ACC112 (cell line): ENCODE measurements around the gene BRICD5.

Experiments
- H2AFZ ChIP-seq: fragments of 200-600 bp; sonication (generic); one replicate; pipeline ENCODE4 v1.6.0; 2017; ENCODE audit warnings: antibody characterized with exemption, low read length; ENCODE audit not compliant: unreplicated experiment
- H3K27ac ChIP-seq: fragments of 200-600 bp; sonication (generic); 2 replicates; pipeline ENCODE4 v1.5.1; 2014; ENCODE audit warnings: low read depth, mild to moderate bottlenecking, antibody characterized with exemption, low read length, moderate library complexity
- H3K27me3 ChIP-seq: fragments of 200-600 bp; sonication (generic); 2 replicates; pipeline ENCODE4 v1.6.1; 2014; ENCODE audit warnings: mild to moderate bottlenecking, antibody characterized with exemption, low read length, moderate library complexity, mixed read lengths; ENCODE audit not compliant: insufficient read depth
- H3K36me3 ChIP-seq: fragments of 200-600 bp; sonication (generic); 2 replicates; pipeline ENCODE4 v1.6.1; 2016; ENCODE audit warnings: mild to moderate bottlenecking, antibody characterized with exemption, low read length, moderate library complexity, mixed read lengths; ENCODE audit not compliant: insufficient read depth
- H3K4me1 ChIP-seq: fragments of 200-600 bp; sonication (generic); one replicate; pipeline ENCODE4 v1.6.1; 2016; ENCODE audit warnings: low read length, mixed read lengths; ENCODE audit not compliant: insufficient read depth, unreplicated experiment, control insufficient read depth
- H3K4me3 ChIP-seq: fragments of 200-600 bp; sonication (generic); 2 replicates; pipeline ENCODE4 v1.5.1; 2014; ENCODE audit warnings: mild to moderate bottlenecking, low read depth, low read length
- H3K79me2 ChIP-seq: fragments of 200-600 bp; sonication (generic); one replicate; pipeline ENCODE4 v1.6.0; 2016; ENCODE audit warnings: low read length; ENCODE audit not compliant: control insufficient read depth, unreplicated experiment, insufficient read depth

The BRICD5 gene

GRCh38 chr16:2231016-2231931 lies 20.6 kb upstream of the BRICD5 start:
- no peaks in the 10 kb centered on the region for H3K27me3 ChIP-seq
- no peak overlapping the region for H3K27ac ChIP-seq
- H3K4me3 ChIP-seq = no peak overlapping the region
- peaks cover 21% of the 10 kb centered on the region for H3K79me2 ChIP-seq
- peaks cover 7% of the 10 kb centered on the region for H3K4me1 ChIP-seq
- no peak overlapping the region for H2AFZ ChIP-seq
- H3K36me3 ChIP-seq = peaks cover 9% of the 10 kb centered on the region; the same call in 1 of the 2 replicates

DNA sequence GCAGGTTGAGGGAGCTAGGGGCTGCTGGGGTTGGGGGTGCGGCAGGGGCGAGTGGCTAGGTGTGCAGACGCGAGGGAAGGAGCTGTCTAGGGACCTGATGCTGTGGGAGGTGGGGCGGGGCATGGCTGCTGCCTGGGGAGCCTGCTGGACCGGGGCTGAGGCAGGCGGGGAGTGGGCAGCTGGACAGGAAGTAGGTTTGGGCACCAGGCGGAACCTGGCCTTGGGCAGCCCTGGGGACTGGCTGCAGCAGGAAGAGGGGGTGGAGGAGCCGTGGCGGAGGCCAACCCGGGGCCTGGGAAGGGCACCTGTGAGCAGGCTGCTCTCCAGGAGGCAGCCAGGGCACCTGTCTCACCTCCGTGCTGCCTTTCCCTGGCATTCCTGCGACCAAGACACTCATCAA lies 19.7 kb upstream of the BRICD5 start:
- Histone ChIP-seq H3K36me3 (peaks cover 9% of the 10 kb centered on the region; the same call in 1 of the 2 replicates), H3K27ac (no peak overlapping the region), H3K4me3 (no peak overlapping the region), H3K27me3 (no peaks in the 10 kb centered on the region), H2AFZ (no peak overlapping the region), H3K4me1 (peaks cover 11% of the 10 kb centered on the region), H3K79me2 (peaks cover 30% of the 10 kb centered on the region)

DNA sequence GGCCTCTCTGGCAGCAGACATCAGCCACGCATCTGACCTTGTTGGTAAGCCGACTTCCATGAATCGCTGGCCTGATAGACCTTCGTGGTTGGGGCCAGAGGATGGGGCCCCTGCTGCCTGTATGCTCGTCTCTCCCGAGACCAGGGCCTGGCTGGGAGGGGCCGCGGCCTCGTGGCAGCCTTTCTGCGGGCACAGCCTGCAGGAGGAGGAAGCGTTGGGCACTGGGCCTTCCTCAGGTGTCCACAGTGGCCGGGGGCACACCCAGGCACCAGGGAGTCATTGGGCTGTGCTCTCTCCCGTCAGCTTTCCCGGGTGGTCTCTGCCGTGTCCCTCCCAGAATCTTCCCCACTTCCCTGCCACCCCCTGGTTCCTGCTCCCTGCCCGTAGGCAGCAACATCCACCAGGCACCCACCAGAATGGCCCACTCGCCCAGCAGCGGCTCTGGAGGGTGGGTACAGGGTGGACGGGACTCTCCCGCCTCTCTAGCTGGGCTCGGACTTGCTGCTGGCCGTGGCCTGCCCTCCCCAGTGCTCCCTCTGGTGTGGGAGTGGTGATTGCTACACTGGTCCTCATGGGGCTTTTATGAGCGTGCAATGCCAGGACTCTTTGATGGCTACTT lies 19.1 kb upstream of the BRICD5 start:
- Histone ChIP-seq H3K27me3 (no peaks in the 10 kb centered on the region), H3K27ac (no peak overlapping the region), H3K4me1 (peaks cover 11% of the 10 kb centered on the region), H2AFZ (no peak overlapping the region), H3K79me2 (peaks cover 37% of the 10 kb centered on the region), H3K36me3 (peaks cover 9% of the 10 kb centered on the region; the same call in 1 of the 2 replicates), H3K4me3 (no peak overlapping the region)

DNA sequence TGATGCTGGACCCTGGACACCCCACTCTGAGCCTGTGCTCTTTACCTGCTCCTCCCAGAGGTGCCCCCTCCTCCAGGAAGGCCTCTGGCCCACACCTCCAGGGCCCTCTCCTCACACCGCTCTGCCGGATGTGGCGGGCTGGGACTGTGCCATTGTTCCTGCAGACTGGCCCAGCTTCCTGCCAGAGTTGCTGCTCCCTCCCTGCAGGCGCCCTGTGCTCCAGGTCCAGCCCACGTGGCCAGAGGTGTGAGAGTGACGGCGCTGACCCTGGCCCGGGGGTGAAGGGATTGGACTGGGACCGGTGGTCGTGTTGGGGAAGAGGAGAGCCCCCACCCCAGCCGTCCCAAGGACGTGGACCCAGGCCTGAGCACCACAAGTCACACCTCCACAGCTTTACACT lies 18.4 kb upstream of the BRICD5 start:
- peaks cover 43% of the 10 kb centered on the region for H3K79me2 ChIP-seq
- H2AFZ ChIP-seq = no peak overlapping the region
- peaks cover 7% of the 10 kb centered on the region; the same call in 1 of the 2 replicates for H3K36me3 ChIP-seq

GRCh38 chr16:2228161-2228824 lies 17.6 kb upstream of the BRICD5 start:
- H3K36me3 ChIP-seq = peaks cover 2% of the 10 kb centered on the region; the same call in 1 of the 2 replicates
- H3K27me3 ChIP-seq = no peaks in the 10 kb centered on the region

More for the DNA sequence above, 18.4 kb upstream of the BRICD5 start:
- H3K4me1 ChIP-seq = peaks cover 11% of the 10 kb centered on the region
- no peak overlapping the region for H3K4me3 ChIP-seq
- no peak overlapping the region for H3K27ac ChIP-seq
- no peaks in the 10 kb centered on the region for H3K27me3 ChIP-seq

GRCh38 chr16:2226918-2227317 lies 16.3 kb upstream of the BRICD5 start:
- Histone ChIP-seq H2AFZ (no peak overlapping the region), H3K79me2 (peaks cover 46% of the 10 kb centered on the region), H3K4me1 (peaks cover 11% of the 10 kb centered on the region), H3K27me3 (no peaks in the 10 kb centered on the region), H3K36me3 (peaks cover 2% of the 10 kb centered on the region; the same call in 1 of the 2 replicates), H3K4me3 (no peak overlapping the region), H3K27ac (no peak overlapping the region)

More at GRCh38 chr16:2228161-2228824, 17.6 kb upstream of the BRICD5 start:
- no peak overlapping the region for H3K27ac ChIP-seq
- peaks cover 11% of the 10 kb centered on the region for H3K4me1 ChIP-seq
- H3K4me3 ChIP-seq = no peak overlapping the region
- peaks cover 46% of the 10 kb centered on the region for H3K79me2 ChIP-seq
- no peak overlapping the region for H2AFZ ChIP-seq

- Histone ChIP-seq H3K27me3 (no peaks in the 10 kb centered on the region), H2AFZ (no peak overlapping the region), H3K27ac (peak overlapping the region; percentile 42; the same call in 1 of the 2 replicates), H3K36me3 (peaks cover 2% of the 10 kb centered on the region; the same call in 1 of the 2 replicates), H3K4me3 (no peak overlapping the region; the same call in 1 of the 2 replicates), H3K79me2 (peaks cover 46% of the 10 kb centered on the region), H3K4me1 (peaks cover 11% of the 10 kb centered on the region)
Measured at GRCh38 chr16:2226245-2226793, 15.7 kb upstream of the BRICD5 start.

DNA sequence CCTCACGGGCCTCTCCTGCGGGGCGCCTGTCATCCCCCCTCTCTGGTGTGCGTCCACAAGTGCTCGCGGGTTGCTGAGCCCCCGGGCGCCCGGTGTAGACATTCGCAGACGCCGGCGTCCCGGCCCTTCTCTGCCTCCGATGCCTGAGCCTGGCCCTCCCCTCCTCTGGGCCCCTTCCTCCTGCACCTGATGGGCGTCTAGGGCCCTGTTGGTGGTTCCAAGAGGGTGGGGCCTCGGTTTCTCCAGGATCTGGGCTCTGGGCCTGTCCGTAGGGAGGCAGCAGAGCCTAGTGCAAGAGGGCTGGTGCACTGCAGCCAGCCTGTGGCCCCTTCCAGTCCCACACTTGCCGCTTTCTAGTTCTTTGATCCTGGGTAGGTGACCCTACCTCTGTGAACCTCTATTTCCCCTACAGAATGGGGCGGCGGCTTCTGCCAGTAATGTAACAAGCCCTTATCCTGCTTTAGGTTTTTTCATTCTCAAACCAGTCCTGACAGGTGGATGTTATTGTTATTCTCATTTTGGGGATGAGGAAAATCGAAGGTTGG lies 13.4 kb upstream of the BRICD5 start:
- no peaks in the 10 kb centered on the region for H3K27me3 ChIP-seq
- peak overlapping the region; percentile 4 for H2AFZ ChIP-seq
- H3K36me3 ChIP-seq = no peaks in the 10 kb centered on the region
- peak overlapping the region; percentile 58 for H3K27ac ChIP-seq
- peaks cover 11% of the 10 kb centered on the region for H3K4me1 ChIP-seq
- H3K79me2 ChIP-seq = peaks cover 45% of the 10 kb centered on the region
- peak overlapping the region; percentile 86 for H3K4me3 ChIP-seq

GRCh38 chr16:2223221-2223941 lies 12.7 kb upstream of the BRICD5 start, which contains the start of gene E4F1:
Gene E4F1, plus strand, starts transcription at chr16:2223591. Its CDS starts 23 bp downstream, at chr16:2223614.
- H3K36me3 ChIP-seq = no peaks in the 10 kb centered on the region
- peak within 1 kb of the TSS; percentile 81 for H2AFZ ChIP-seq
- peak within 1 kb of the TSS; percentile 58 for H3K27ac ChIP-seq
- peaks cover 11% of the 10 kb centered on the region for H3K4me1 ChIP-seq
- H3K4me3 ChIP-seq = peak within 1 kb of the TSS; percentile 86
- H3K79me2 ChIP-seq = peaks cover 41% of the 10 kb centered on the region
- no peaks in the 10 kb centered on the region for H3K27me3 ChIP-seq
